NT2/D1 (cell line): ENCODE data around the gene PLCB3.
A peak's percentile ranks its signal among the peaks of the same experiment; 100 is the strongest.

Source experiments
- DNase-seq: peaks from one replicate; pipeline ENCODE4 v3.0.0-alpha.2; 2011; ENCODE audit warnings: low read depth, low spot score
- H3K27me3 ChIP-seq: 2 replicates; pipeline ENCODE4 v1.6.0; 2011; ENCODE audit warnings: mild to moderate bottlenecking; ENCODE audit not compliant: insufficient read length, insufficient read depth
- H3K36me3 ChIP-seq: 2 replicates; pipeline ENCODE4 v1.6.1; 2011; ENCODE audit warnings: mild to moderate bottlenecking, low read length, mixed read lengths; ENCODE audit not compliant: insufficient read depth, insufficient read length
- H3K4me1 ChIP-seq: 2 replicates; pipeline ENCODE4 v1.5.1; 2011; ENCODE audit not compliant: insufficient read depth, insufficient read length
- H3K4me3 ChIP-seq: 2 replicates; pipeline ENCODE4 v1.5.1; 2011; ENCODE audit warnings: low read depth; ENCODE audit not compliant: insufficient read length
- H3K9ac ChIP-seq: 2 replicates; pipeline ENCODE4 v1.6.0; 2011; ENCODE audit warnings: low read depth; ENCODE audit not compliant: insufficient read length
- H3K9me3 ChIP-seq: 2 replicates; pipeline ENCODE4 v1.5.1; 2011; ENCODE audit warnings: mild to moderate bottlenecking, low read length; ENCODE audit not compliant: insufficient read depth
- SUZ12 ChIP-seq: IDR thresholded peaks from 2 replicates; pipeline ENCODE4 v1.6.1; 2011; ENCODE audit not compliant: insufficient read length, insufficient read depth; ENCODE audit errors: extremely low read depth
- YY1 ChIP-seq: IDR thresholded peaks from 2 replicates; pipeline ENCODE4 v1.6.1; 2011; ENCODE audit not compliant: insufficient read length, insufficient read depth
- ZNF274 ChIP-seq: IDR thresholded peaks from 2 replicates; pipeline ENCODE4 v1.6.1; 2011; ENCODE audit warnings: mild to moderate bottlenecking, low read depth, low read length

Gene PLCB3

DNA sequence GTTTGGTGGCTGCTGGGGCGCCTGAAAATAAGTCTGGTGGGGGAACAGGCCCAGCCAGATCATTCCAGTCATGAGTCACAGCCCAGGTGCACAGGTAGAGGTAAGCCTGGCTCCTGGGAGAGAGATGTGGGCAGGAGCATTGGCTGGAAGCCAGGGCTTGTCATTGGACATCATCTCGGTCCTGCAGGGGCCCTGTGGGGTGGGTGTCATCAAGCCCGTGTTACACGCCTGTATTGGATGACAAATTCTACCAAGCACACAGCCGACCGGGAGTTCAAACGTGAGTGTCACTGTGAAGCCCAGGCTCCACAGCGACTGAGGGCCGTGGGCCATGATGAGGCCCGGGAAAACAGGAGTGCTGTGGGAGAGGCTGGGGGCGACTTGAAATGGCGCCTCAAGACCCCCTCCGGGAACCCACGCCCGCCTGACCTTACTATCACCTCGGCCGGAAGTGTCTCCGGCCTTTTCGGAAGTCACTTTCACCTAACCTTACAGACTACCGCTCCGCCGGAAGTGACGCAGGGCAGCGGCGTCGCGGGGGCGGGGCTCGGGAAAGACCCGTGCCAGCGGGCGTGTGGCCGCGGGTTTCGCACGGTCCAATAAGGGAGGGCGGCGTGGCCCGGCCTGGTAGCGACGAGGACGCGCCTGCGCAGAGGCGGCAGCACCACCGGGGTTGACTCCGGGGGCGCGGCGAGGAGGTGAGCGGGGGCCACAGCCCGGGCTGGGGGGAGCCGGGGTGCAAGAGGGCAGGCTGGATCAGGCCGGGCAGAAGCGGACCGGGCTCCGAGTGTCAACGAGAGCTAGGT is 10.7 kb upstream of the PLCB3 start, which contains the start of gene FKBP2:
Gene FKBP2 (plus strand): TSS at position 661 of the 806 bp plus-strand sequence. CDS start 1,293 bp downstream, outside the sequence.
- peaks cover 27% of the 10 kb centered on the region for H3K4me1 ChIP-seq

DNA sequence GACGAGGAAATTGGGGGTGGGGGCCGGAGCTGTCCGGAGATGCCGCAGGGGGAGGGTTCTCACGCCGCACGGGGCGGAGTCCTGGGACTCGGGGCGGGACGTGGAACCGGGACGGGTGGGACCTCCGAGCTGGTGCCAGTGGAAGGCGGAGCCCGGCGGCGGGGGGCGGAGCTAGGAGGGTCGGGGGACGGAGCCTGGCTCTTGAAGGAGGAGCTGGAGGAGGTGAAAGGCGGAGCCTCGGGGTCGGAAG is 10.2 kb upstream of the PLCB3 start:
- Histone ChIP-seq H3K9me3 (no peaks in the 10 kb centered on the region), H3K9ac (peak overlapping the region; percentile 87), H3K36me3 (peaks cover 56% of the 10 kb centered on the region), H3K4me3 (peak overlapping the region; percentile 75), H3K4me1 (peaks cover 25% of the 10 kb centered on the region), H3K27me3 (no peaks in the 10 kb centered on the region)
- no peak for TF ChIP-seq SUZ12
- TF ChIP-seq ZNF274: no peak
- TF ChIP-seq YY1: no peak
- no peak for DNase-seq

More for the DNA sequence above, 10.7 kb upstream of the PLCB3 start, which contains the start of gene FKBP2:
- Histone ChIP-seq H3K27me3 (no peaks in the 10 kb centered on the region), H3K9me3 (no peaks in the 10 kb centered on the region), H3K36me3 (peaks cover 56% of the 10 kb centered on the region), H3K9ac (peak within 1 kb of the TSS; percentile 94), H3K4me3 (peak within 1 kb of the TSS; percentile 92)
- no peak for TF ChIP-seq ZNF274
- TF ChIP-seq SUZ12: no peak
- TF ChIP-seq YY1: no peak
- DNase-seq: peak; percentile 93

DNA sequence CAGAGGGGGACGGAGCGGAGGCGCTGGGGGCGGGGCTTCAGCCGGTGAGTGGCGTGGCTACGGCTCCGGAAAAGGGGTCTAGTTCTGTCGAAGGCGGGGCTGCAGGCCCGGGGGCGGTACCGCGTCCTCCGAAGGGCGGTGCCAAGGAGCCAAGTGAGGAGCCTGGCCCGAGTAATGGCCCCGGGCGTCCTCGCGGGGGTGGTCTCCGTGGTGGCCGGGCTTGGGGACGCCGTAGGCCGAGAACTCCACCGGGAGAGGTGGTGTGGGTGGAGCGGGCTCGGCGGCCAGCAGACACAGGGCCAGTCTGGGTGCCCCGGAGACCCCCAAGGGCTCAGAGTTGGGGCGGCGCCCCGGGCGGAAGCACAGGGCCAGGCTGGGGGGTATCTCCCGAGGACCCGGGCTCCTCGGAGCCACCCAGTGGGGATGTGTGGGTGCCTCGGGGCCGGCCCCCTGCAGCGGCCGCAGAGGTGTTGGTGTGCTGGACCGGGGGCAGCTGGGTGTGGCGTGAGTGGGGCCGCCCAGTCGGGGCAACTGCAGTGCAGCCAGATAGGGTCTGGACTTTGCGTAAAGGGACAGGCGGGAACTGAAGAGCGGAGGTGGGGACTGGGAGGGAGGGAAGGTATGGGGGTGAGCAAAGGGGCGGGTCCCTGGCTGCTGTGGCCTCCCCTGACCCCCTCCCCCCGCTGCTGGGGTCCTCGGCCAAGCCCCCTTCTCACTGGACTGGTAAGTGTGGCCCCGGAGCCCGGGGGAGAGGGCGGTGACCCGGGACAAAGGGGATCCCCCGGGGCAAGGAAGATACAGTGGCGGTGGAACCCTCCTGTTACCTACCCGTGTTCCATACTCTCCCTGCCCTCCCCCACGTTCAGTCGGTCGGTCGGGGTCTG is 9.6 kb upstream of the PLCB3 start:
- H3K4me3 ChIP-seq: peak overlapping the region; percentile 92
- H3K27me3 ChIP-seq: no peaks in the 10 kb centered on the region
- H3K9ac ChIP-seq: peak overlapping the region; percentile 94
- no peak for TF ChIP-seq YY1
- TF ChIP-seq SUZ12: no peak
- TF ChIP-seq ZNF274: no peak
- peaks cover 25% of the 10 kb centered on the region for H3K4me1 ChIP-seq
- H3K36me3 ChIP-seq: peaks cover 56% of the 10 kb centered on the region
- H3K9me3 ChIP-seq: no peaks in the 10 kb centered on the region
- peak; percentile 99 for DNase-seq

DNA sequence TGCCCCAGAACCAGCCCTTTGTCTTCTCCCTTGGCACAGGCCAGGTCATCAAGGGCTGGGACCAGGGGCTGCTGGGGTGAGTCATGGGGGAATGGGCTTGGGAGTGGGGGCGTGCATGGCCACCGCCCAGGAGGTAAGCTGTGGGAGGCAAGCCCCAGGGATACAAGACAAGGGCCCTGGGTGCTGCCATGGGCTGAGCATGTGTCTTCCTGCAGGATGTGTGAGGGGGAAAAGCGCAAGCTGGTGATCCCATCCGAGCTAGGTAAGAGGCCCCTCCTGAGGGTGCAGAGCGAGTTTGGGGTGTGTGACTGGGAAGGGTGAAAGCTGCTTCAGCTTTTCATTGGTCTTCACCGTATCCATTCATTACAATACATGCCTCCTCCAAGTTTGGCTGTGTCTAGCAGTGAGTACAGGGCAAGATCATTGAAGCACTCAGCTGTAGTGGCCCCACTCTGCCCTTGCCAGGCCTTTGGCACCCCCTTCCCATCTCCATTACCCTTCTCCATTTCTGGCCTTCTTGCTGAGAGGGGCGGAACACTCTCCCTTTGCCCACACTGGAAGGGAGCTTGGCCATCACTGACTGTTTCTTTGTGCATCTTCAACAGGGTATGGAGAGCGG is 8.0 kb upstream of the PLCB3 start:
- TF ChIP-seq SUZ12 (no peak), ZNF274 (no peak)
- no peak overlapping the region for H3K4me3 ChIP-seq
- H3K36me3 ChIP-seq: peaks cover 42% of the 10 kb centered on the region
- no peaks in the 10 kb centered on the region for H3K9me3 ChIP-seq
- peaks cover 31% of the 10 kb centered on the region for H3K4me1 ChIP-seq
- H3K27me3 ChIP-seq: no peaks in the 10 kb centered on the region
- peak overlapping the region; percentile 58 for H3K9ac ChIP-seq
- DNase-seq: no peak

DNA sequence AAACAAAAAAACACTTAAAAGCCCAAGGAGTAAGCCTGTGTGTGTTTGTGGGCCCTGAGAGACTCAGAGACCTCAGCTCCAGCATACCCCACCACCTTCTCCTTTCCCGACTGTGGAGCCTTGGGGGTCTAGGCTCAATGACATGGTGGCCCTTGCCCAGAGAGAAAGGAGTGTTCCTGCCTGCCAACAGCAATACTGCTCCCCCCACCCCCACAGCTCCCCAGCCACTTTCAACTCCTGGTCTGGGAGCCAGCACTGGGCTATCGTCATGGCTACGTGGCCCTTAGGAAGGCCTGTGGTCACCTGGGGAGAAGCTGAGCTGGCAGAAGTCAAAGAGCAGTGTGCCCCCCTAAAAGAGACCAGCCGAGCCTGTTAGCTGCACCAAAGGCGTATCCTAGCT is 7.2 kb upstream of the PLCB3 start:
- H3K27me3 ChIP-seq: no peaks in the 10 kb centered on the region
- H3K9me3 ChIP-seq: no peaks in the 10 kb centered on the region
- peaks cover 37% of the 10 kb centered on the region for H3K36me3 ChIP-seq
- H3K4me1 ChIP-seq: peaks cover 38% of the 10 kb centered on the region
- peak overlapping the region; percentile 34 for H3K9ac ChIP-seq
- DNase-seq: no peak
- H3K4me3 ChIP-seq: no peak overlapping the region
- TF ChIP-seq YY1 (no peak), ZNF274 (no peak), SUZ12 (no peak)

DNA sequence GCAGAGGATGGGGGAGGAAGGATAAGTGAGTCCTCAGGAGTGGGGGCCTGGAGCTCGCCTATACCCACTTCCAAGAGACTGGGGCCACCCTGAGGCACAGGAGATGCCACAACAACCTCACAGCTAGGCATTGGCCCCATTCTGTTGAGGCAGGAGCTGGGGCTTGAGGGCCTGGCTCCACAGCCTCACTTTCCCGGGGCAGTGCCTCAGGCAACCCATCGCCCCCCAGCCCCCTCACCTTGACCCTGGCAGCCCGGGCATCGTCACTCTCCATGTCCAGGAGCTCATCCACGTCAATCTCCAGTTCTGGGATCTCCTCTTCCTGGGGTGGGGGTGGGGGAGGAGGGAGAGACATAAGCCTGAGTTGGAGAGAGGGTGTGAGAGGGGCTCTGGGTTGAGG is 6.4 kb upstream of the PLCB3 start:
- H3K9ac ChIP-seq: peak overlapping the region; percentile 65
- H3K4me1 ChIP-seq: peaks cover 40% of the 10 kb centered on the region
- H3K27me3 ChIP-seq: no peaks in the 10 kb centered on the region
- H3K9me3 ChIP-seq: no peaks in the 10 kb centered on the region
- TF ChIP-seq ZNF274: no peak
- TF ChIP-seq SUZ12: no peak
- TF ChIP-seq YY1: no peak
- no peak for DNase-seq
- H3K36me3 ChIP-seq: peaks cover 34% of the 10 kb centered on the region
- peak overlapping the region; percentile 88 for H3K4me3 ChIP-seq

DNA sequence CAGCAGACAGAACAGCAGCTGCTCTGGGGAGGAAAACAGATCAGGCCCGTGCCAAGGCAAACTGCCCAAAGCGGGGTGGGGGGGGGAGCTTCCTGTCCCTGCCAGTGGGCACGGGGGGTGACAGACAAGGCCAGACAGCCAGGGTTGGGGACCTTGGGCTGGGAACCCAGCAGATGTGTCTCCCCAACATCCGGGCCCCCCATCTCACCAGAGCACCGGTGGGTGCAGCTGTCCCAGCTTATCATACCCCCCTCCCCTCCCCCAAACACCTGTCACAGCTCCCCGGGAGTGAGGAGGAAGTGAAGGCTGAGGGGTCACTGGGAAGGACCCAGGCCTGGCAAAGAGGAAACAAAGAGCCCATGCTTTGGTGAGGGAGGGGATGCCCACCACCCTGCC is 5.9 kb upstream of the PLCB3 start:
- DNase-seq: no peak
- H3K4me1 ChIP-seq: peaks cover 38% of the 10 kb centered on the region

More for the DNA sequence above, 5.9 kb upstream of the PLCB3 start:
- Histone ChIP-seq H3K36me3 (peaks cover 34% of the 10 kb centered on the region), H3K9me3 (no peaks in the 10 kb centered on the region), H3K9ac (peak overlapping the region; percentile 96), H3K27me3 (no peaks in the 10 kb centered on the region), H3K4me3 (peak overlapping the region; percentile 88)
- TF ChIP-seq SUZ12: no peak
- TF ChIP-seq ZNF274: no peak
- no peak for TF ChIP-seq YY1
